ENCODE measurements around the gene SETD2. TPM values are rescaled to one million over a fixed set of nuclear protein-coding genes. Genes with fewer than 3 reads are reported as not detected.
A peak's percentile ranks its signal among the peaks of the same experiment; 100 is the strongest.

SETD2 gene
- total and polyA plus RNA-seq, 2 of the 8 experiments (the other 6 are each of a cell fraction or from before 2014, with no cell fraction given) = 15.7 to 46.3 TPM

DNA sequence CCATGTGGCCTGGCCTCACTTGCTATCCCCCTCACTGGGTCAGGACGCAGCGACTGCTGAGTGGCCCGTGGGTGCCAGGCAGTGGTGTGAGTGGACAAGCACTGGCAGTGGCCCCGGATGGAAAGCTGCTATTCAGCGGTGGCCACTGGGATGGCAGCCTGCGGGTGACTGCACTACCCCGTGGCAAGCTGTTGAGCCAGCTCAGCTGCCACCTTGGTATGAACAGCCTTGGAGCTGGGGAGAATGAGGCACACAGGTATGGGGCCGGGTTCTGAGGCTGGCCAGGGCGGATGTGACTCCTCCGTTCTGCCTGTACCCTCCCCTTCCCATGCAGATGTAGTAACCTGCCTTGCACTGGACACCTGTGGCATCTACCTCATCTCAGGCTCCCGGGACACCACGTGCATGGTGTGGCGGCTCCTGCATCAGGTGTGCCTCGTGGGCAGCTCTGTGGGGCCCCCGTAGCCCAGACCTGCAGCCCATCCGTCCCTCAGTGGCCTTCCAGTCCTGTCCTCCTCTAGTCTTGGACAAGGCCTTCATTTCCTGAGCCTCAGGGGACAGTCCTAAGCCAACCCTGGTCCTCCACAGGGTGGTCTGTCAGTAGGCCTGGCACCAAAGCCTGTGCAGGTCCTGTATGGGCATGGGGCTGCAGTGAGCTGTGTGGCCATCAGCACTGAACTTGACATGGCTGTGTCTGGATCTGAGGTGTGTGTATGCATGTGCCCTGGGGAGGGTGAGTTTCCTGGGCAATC lies 156.3 kb downstream of the SETD2 start:
- WGBS, 2 experiments (ENCODE audit: extremely low coverage in 1 of 2, insufficient coverage in 1 of 2, insufficient read length in 1 of 2, insufficient replicate concordance in 2 of 2, low coverage in 1 of 2, low lambda C conversion rate in 2 of 2, missing lambda C conversion rate in 1 of 2) = 87% methylated on average over 16 of the region's 16 CpGs; no CpG with 5 or more reads in 1 of the 2 experiments
- no peak overlapping the region for H3K9ac ChIP-seq (replicated peaks in 1 of 4; ENCODE audit: extremely low read depth in 1 of 4, low read depth in 3 of 4, low read length in 3 of 4)

More for the DNA sequence above, 156.3 kb downstream of the SETD2 start:
- H3K36me3 ChIP-seq (ENCODE audit: control insufficient read depth in 2 of 4, insufficient read depth in 4 of 4, low read length in 3 of 4) = peaks cover 5 to 27% (median 17%) of the 10 kb centered on the region in 4 experiments; a peak in 6 of 8 replicates
- no peak overlapping the region for H3K4me2 ChIP-seq (ENCODE audit: insufficient read depth in 1 of 2, low read depth in 2 of 2, low read length in 2 of 2)
- no peak for FAIRE-seq
- no peaks in the 10 kb centered on the region; the same call in 1 of the 2 replicates for H3K79me1 ChIP-seq (ENCODE audit: low read depth, low read length)
- H3K14ac ChIP-seq (ENCODE audit: insufficient read length) = no peak overlapping the region
- H2BK20ac ChIP-seq (ENCODE audit: low read length) = no peak overlapping the region
- H3K4me1 ChIP-seq (replicated peaks in 1 of 4; ENCODE audit: control insufficient read depth in 3 of 4, insufficient read depth in 4 of 4, low read length in 3 of 4) = peaks cover 0 to 9% (median 5%) of the 10 kb centered on the region in 4 experiments; a peak in 5 of 7 replicates
- H2AK5ac ChIP-seq (ENCODE audit: low read depth, low read length) = no peak overlapping the region
- no peaks in the 10 kb centered on the region for H3K9me3 ChIP-seq (ENCODE audit: insufficient read depth in 2 of 2, low read depth in 1 of 2, low read length in 1 of 2)
- no peak overlapping the region for H3K23ac ChIP-seq (ENCODE audit: insufficient read length)
- H4K20me1 ChIP-seq (replicated peaks in 1 of 2; ENCODE audit: control insufficient read depth in 1 of 2, insufficient read depth in 2 of 2, low read length in 2 of 2) = peaks cover 0 to 15% of the 10 kb centered on the region in 2 experiments
- no peak overlapping the region for H3K4ac ChIP-seq (replicated peaks; ENCODE audit: insufficient read length, low read depth, low read length)
- no peak for DNase-seq (ENCODE audit: low read depth in 1 of 2, low spot score in 2 of 2)
- POLR2A ChIA-PET (ENCODE audit: partially characterized antibody) = interaction anchor here (0.7 to 1.6 kb wide), 4 partner anchors 10 to 373 kb away, joined by 3 to 4 read pairs (median 4); partner anchors contain the start of genes PTPN23 and SETD2
- H3K27me3 ChIP-seq (replicated peaks in 1 of 4; ENCODE audit: control insufficient read depth in 3 of 4, extremely low read depth in 1 of 4, insufficient read depth in 3 of 4, low read length in 3 of 4) = no peaks in the 10 kb centered on the region
- H4K5ac ChIP-seq (ENCODE audit: insufficient read length, low read depth, low read length) = no peak overlapping the region
- H3K4me3 ChIP-seq (ENCODE audit: extremely low read depth in 1 of 4, insufficient read depth in 2 of 4, low read depth in 3 of 4, low read length in 4 of 4) = no peak overlapping the region
- H3K79me2 ChIP-seq (ENCODE audit: control insufficient read depth in 1 of 2, insufficient read depth in 2 of 2, low read length in 2 of 2) = no peaks in the 10 kb centered on the region
- CTCF ChIA-PET (ENCODE audit: partially characterized antibody) = interaction anchor here (1.1 to 14.2 kb wide), 5 partner anchors 9 to 363 kb away, joined by 4 to 130 read pairs (median 6); partner anchors contain the start of genes CCDC12 and NBEAL2
- TF ChIP-seq EP300 (IDR thresholded peaks at IDR 0.05; ENCODE audit: borderline replicate concordance in 1 of 2, low read depth in 2 of 2, low read length in 2 of 2) (no peak), HDAC6 (IDR thresholded peaks at IDR 0.05; ENCODE audit: low read depth, low read length) (no peak), CREB1 (IDR thresholded peaks at IDR 0.05) (no peak), BACH1 (IDR thresholded peaks at IDR 0.05; ENCODE audit: low read length) (no peak)
- TF ChIP-seq, protein P1, sequence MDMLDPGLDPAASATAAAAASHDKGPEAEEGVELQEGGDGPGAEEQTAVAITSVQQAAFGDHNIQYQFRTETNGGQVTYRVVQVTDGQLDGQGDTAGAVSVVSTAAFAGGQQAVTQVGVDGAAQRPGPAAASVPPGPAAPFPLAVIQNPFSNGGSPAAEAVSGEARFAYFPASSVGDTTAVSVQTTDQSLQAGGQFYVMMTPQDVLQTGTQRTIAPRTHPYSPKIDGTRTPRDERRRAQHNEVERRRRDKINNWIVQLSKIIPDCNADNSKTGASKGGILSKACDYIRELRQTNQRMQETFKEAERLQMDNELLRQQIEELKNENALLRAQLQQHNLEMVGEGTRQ (IDR thresholded peaks at IDR 0.05; ENCODE audit: low read length) = no peak
- TF ChIP-seq, protein P2, sequence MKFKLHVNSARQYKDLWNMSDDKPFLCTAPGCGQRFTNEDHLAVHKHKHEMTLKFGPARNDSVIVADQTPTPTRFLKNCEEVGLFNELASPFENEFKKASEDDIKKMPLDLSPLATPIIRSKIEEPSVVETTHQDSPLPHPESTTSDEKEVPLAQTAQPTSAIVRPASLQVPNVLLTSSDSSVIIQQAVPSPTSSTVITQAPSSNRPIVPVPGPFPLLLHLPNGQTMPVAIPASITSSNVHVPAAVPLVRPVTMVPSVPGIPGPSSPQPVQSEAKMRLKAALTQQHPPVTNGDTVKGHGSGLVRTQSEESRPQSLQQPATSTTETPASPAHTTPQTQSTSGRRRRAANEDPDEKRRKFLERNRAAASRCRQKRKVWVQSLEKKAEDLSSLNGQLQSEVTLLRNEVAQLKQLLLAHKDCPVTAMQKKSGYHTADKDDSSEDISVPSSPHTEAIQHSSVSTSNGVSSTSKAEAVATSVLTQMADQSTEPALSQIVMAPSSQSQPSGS (IDR thresholded peaks at IDR 0.05; ENCODE audit: low read length) = no peak
- H4K8ac ChIP-seq (ENCODE audit: extremely low read depth, insufficient read depth, low read length) = peak overlapping the region; percentile 45; the same call in 1 of the 2 replicates
- H2BK5ac ChIP-seq (ENCODE audit: low read depth, low read length) = no peak overlapping the region
- no peak overlapping the region for H4K91ac ChIP-seq (replicated peaks; ENCODE audit: insufficient read length, low read length)
- no peak overlapping the region for H2BK15ac ChIP-seq (ENCODE audit: low read length)
- H3K27ac ChIP-seq (ENCODE audit: low read depth, low read length) = no peak overlapping the region
- H2BK12ac ChIP-seq (ENCODE audit: low read depth, low read length) = no peak overlapping the region
- no peak overlapping the region for H2AFZ ChIP-seq (ENCODE audit: low read length)
- H2BK120ac ChIP-seq (replicated peaks; ENCODE audit: low read depth, low read length) = no peak overlapping the region
- no peak overlapping the region for H3K18ac ChIP-seq (ENCODE audit: extremely low read depth, low read length)
- H3K56ac ChIP-seq (replicated peaks; ENCODE audit: insufficient read length, low read depth, low read length) = no peak overlapping the region
- peaks cover 3% of the 10 kb centered on the region; the same call in 1 of the 2 replicates for H3K23me2 ChIP-seq (ENCODE audit: low read depth, low read length)

Data from H1 (cell line).